Activated effector memory CD4-positive, alpha-beta T cell treated with Interleukin-2 at 50 U/mL for 16 hours (primary cell): ENCODE results near the gene UBQLN4.
A peak's percentile ranks its signal among the peaks of the same experiment; 100 is the strongest.

Source experiments
- DNase-seq: peaks from one replicate; pipeline ENCODE4 v3.0.0-alpha.2; 2020

UBQLN4 gene

GRCh38 chr1:156053768-156054499, at the start of gene UBQLN4:
TSS of gene UBQLN4 (minus strand) at chr1:156053798. CDS start at chr1:156053701, 97 bp downstream.
- peak; percentile 81 for DNase-seq

DNA sequence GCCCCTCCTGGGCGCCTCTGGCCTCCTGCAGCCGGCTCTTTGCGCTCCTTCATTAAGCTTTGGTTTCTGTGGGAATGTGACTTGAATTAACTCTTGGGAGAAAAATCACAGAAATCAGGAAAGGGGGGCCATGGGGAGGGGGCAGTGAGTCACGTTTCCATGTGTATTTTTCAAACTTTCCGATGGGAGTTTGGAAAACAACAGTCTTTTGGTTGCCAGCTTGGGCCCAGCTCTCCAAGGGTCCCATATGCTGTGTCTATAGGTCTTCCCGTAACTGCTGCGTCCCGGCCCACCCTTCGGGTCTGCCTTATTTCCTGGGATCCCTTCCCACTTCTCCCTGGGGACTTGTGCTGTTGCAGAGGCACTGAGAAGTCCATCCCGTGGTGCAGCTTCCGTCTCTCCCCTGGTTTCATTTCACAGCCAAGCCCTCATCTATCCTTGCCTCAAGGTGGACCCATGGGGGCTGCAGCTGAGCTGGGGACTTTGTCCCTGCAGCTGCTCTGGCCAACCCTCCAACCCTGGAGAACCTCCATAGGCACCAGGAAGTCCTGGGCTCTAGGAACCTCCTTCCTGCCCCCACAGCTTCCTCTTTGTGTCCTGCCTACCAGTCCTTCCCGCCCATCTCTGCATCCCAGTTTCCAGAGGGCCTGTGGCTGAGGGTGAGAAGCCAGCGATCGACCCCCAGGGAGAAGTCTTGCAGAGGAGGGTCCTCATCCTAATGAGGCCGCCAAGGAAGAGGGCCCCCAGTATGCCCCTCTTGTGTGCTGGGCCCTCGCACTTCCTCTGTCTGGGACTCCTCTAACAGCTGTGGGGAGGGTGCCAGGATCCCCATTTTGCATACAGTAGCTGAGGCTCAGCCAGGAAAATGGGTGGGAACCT, 49.3 kb upstream of the UBQLN4 start:
- DNase-seq, result no peak

- no peak for DNase-seq
Measured at GRCh38 chr1:156101880-156102279, 48.3 kb upstream of the UBQLN4 start.

DNA sequence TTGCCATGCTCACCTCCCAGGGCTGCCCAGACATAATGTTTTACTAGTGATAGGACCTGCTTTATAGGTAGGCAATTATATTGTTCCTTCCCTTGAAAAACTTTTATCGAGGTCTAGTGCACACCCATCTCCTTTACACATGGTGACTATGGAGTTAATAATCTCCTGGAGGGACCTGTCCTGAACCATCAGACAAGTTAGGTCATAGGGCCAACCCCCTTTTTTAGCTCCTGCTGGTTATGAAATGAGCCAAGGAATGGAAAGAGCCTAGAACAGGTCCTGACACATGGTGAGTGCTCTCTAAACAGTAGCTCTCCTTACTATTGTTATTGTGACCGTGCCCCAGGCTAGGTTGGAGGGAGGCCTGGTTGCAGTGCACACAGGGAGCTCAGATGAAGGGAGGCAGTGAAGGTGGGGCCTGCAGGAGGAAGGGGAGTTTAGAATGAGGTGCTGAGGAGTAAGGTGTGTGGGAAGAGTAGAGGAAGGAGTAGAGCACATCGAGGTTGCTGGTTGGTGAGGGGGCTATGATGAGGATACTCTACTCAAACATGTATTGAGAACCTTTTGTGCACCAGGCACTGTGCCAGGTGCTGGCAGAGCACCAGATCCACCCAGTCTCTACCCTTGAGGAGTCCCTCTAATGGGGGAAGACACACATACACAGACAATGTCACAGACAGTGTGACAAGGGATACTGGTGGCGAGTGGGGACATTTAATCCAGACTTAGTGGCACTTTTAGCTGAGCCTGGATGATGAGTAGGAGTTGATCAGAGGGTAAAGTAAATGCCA, 46.8 kb upstream of the UBQLN4 start:
- DNase-seq, result no peak

GRCh38 chr1:156099282-156099681, 45.7 kb upstream of the UBQLN4 start:
- DNase-seq, result no peak

- no peak for DNase-seq
Measured at GRCh38 chr1:156098784-156099183, 45.2 kb upstream of the UBQLN4 start.

GRCh38 chr1:156097499-156098178, 44.0 kb upstream of the UBQLN4 start:
- no peak for DNase-seq

- DNase-seq, result peak; percentile 76
Measured at GRCh38 chr1:156096640-156097391, 43.2 kb upstream of the UBQLN4 start.

- no peak for DNase-seq
Measured at GRCh38 chr1:156095906-156096508, 42.4 kb upstream of the UBQLN4 start.

GRCh38 chr1:156091610-156092009, 38.0 kb upstream of the UBQLN4 start:
- no peak for DNase-seq

GRCh38 chr1:156090840-156091188, 37.2 kb upstream of the UBQLN4 start:
- DNase-seq, result peak; percentile 79

- DNase-seq, result no peak
Measured at GRCh38 chr1:156090138-156090839, 36.7 kb upstream of the UBQLN4 start.

DNA sequence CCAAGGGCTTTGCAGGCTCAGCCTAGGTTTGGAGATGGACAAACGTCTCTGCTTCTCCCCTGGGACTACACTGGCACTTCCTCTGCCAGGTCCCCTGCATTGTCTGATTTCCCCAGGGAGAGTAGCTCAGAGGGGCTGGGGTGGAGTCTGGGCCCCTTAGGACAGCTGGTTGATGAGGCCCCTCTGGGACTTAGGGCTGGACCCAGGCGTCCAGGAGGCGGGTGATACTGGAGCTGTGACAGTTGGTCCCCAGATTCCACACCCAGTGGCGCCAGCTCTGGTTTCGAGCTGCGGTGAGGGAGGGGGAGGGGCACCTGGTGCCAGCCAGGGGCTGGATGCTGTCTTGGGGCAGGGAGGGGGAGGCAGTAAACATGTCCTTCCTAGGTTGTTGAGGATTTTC, 36.1 kb upstream of the UBQLN4 start:
- DNase-seq, result no peak

DNA sequence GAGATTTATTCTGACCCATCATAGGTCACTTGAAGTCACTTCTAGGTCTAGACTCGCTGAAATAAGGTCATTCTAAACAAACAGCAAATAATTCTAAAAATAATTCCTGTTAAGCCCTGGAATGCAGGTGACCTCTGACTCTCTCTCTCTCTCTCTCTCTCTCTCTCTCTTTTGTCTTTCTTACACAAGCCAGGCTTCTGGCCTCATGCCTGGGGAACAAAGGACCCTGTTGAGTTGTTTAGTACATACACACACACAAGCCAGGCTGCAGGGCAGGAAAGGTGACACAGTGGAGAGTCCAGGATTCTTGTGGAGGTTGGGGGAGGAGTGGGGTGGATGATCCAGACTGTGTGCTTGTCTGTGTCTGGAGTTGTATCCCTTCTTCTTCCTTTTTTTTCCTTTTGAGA, 32.7 kb upstream of the UBQLN4 start:
- no peak for DNase-seq

- no peak for DNase-seq
Measured at GRCh38 chr1:156083800-156084790, 30.5 kb upstream of the UBQLN4 start.

GRCh38 chr1:156082309-156083091, 28.9 kb upstream of the UBQLN4 start, which contains the start of gene MEX3A:
TSS of gene MEX3A (minus strand) at chr1:156082465. CDS start at chr1:156081998, 467 bp downstream.
- peak; percentile 36 for DNase-seq

GRCh38 chr1:156081917-156082308, 28.3 kb upstream of the UBQLN4 start:
- no peak for DNase-seq

DNA sequence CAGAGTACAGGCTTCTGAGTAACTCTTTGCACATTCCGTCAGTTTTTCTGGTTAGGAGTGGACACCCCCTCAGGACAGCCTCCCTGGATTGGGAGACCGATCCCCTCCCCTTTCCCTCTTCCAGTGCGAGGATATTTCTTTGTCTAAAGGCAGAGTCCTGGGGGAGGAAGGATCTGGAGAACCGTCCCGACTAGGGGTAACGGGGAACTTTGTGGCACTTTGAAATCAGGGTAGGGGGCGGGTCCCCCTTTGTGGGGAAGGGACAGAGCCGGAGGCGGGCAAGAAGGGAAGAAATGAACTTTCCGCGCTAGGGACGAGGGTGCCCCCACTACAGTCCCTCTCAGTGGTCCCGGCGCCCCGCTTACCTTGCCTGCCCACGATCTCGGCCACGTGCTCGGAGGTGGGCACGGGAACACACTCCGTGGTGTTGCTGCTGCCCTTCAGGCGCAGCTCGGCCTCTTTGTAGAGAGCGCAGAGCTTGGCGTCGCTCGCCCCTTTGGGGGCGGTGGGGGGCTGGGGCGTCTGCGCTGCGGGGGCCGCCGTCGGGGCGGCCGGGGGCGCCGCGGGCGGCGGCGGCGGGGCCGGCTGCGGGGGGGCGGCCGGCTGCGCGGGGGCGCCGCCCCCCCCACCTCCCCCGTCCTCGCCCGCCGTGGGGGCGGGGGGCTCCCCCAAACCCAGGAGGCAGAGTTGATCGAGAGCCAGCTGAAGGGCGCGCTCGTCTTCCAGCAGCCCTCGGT, 27.8 kb upstream of the UBQLN4 start:
- no peak for DNase-seq
